Activated B cell treated with CpG ODN at 0.5 μM for 24 hours (primary cell): ENCODE measurements around the gene TEAD1. TPM values are rescaled to one million over a fixed set of nuclear protein-coding genes. Genes with fewer than 3 reads are reported as not detected.

Experiments
- ATAC-seq: fragments of 200-7000 bp; cut with Tn5 transposase; one replicate; pipeline ENCODE4 v1.10.0; 2021; ENCODE audit warnings: low read depth, mild to moderate bottlenecking, moderate library complexity
- CTCF ChIA-PET: fragments of 350-600 bp; sonication (Branson Sonifier 250); formaldehyde crosslinking; loops from one replicate; lab custom pipeline; 2021; ENCODE audit warnings: antibody characterized with exemption; lab: Charles Lee
- POLR2A ChIA-PET: fragments of 350-600 bp; sonication (Branson Sonifier 250); formaldehyde crosslinking; loops from one replicate; lab custom pipeline; 2021; ENCODE audit warnings: antibody characterized with exemption; lab: Charles Lee
- DNase-seq: peaks from one replicate; pipeline ENCODE4 v3.0.0; 2022
- H3K27ac Mint-ChIP-seq: one replicate; pipeline ENCODE4 v1.8.0; 2020; ENCODE audit warnings: mixed read lengths
- H3K27me3 Mint-ChIP-seq: one replicate; pipeline ENCODE4 v1.8.0; 2021; ENCODE audit warnings: mixed read lengths
- H3K36me3 Mint-ChIP-seq: one replicate; pipeline ENCODE4 v1.8.0; 2021; ENCODE audit warnings: low read depth, mixed read lengths
- H3K4me1 Mint-ChIP-seq: one replicate; pipeline ENCODE4 v1.8.0; 2021; ENCODE audit warnings: mixed read lengths
- H3K4me3 Mint-ChIP-seq: one replicate; pipeline ENCODE4 v1.8.0; 2020; ENCODE audit warnings: mild to moderate bottlenecking, mixed read lengths
- H3K9me3 Mint-ChIP-seq: one replicate; pipeline ENCODE4 v1.8.0; 2020; ENCODE audit warnings: mixed read lengths
- CTCF ChIP-seq: fragments of 200-600 bp; IDR thresholded peaks from one replicate; pipeline ENCODE4 v1.8.0; 2022; ENCODE audit warnings: antibody characterized with exemption, mild to moderate bottlenecking
- intact Hi-C: fragments of 100-400 bp; cut with micrococcal nuclease; formaldehyde crosslinking; loops from one replicate; pipeline ENCODE4 v1.15.1; 2024
- total RNA-seq: library from RNA; stranded (reverse); gene quantifications from 2 replicates; pipeline ENCODE4 v1.2.3, GENCODE V29; 2022

TEAD1 gene
- total RNA-seq, 1 donor from 2014 or later = 0.07 TPM

GRCh38 chr11:12853325-12853651, 179.1 kb downstream of the TEAD1 start:
- no peak for TF ChIP-seq CTCF
- ATAC-seq = no peak
- Mint-ChIP-seq H3K36me3 (no peaks in the 10 kb centered on the region), H3K4me1 (no peaks in the 10 kb centered on the region), H3K27ac (no peak overlapping the region), H3K4me3 (no peak overlapping the region), H3K9me3 (no peaks in the 10 kb centered on the region), H3K27me3 (peaks cover 8% of the 10 kb centered on the region)
- intact Hi-C loops = no loop called here
- POLR2A ChIA-PET = no interaction called here
- DNase-seq = no peak
- CTCF ChIA-PET = no interaction called here

- ATAC-seq = no peak
- POLR2A ChIA-PET = no interaction called here
Measured at GRCh38 chr11:12853652-12854296, 179.6 kb downstream of the TEAD1 start.

GRCh38 chr11:12854297-12854661, 180.1 kb downstream of the TEAD1 start:
- Mint-ChIP-seq H3K4me3 (no peak overlapping the region), H3K27ac (no peak overlapping the region), H3K36me3 (no peaks in the 10 kb centered on the region), H3K4me1 (no peaks in the 10 kb centered on the region), H3K27me3 (peaks cover 8% of the 10 kb centered on the region), H3K9me3 (no peaks in the 10 kb centered on the region)
- intact Hi-C loops = no loop called here
- TF ChIP-seq CTCF = no peak
- POLR2A ChIA-PET = no interaction called here
- ATAC-seq (no peak), DNase-seq (no peak)
- CTCF ChIA-PET = no interaction called here

More at GRCh38 chr11:12853652-12854296, 179.6 kb downstream of the TEAD1 start:
- intact Hi-C loops = no loop called here
- CTCF ChIA-PET = no interaction called here
- H3K27me3 Mint-ChIP-seq = peaks cover 8% of the 10 kb centered on the region
- no peak overlapping the region for H3K27ac Mint-ChIP-seq
- H3K9me3 Mint-ChIP-seq = no peaks in the 10 kb centered on the region
- no peaks in the 10 kb centered on the region for H3K4me1 Mint-ChIP-seq
- TF ChIP-seq CTCF = no peak
- H3K4me3 Mint-ChIP-seq = no peak overlapping the region
- DNase-seq = no peak
- no peaks in the 10 kb centered on the region for H3K36me3 Mint-ChIP-seq

GRCh38 chr11:12854829-12855228, 180.6 kb downstream of the TEAD1 start:
- no peaks in the 10 kb centered on the region for H3K36me3 Mint-ChIP-seq
- no peak overlapping the region for H3K27ac Mint-ChIP-seq
- H3K27me3 Mint-ChIP-seq = peaks cover 8% of the 10 kb centered on the region
- ChIA-PET CTCF (no interaction called here), POLR2A (no interaction called here)
- no peaks in the 10 kb centered on the region for H3K4me1 Mint-ChIP-seq
- no peaks in the 10 kb centered on the region for H3K9me3 Mint-ChIP-seq
- DNase-seq = no peak
- TF ChIP-seq CTCF = no peak
- intact Hi-C loops = no loop called here
- ATAC-seq = no peak
- no peak overlapping the region for H3K4me3 Mint-ChIP-seq

- TF ChIP-seq CTCF = no peak
- Mint-ChIP-seq H3K27ac (no peak overlapping the region), H3K4me1 (no peaks in the 10 kb centered on the region), H3K9me3 (no peaks in the 10 kb centered on the region), H3K36me3 (no peaks in the 10 kb centered on the region), H3K27me3 (peaks cover 6% of the 10 kb centered on the region), H3K4me3 (no peak overlapping the region)
- ChIA-PET CTCF (no interaction called here), POLR2A (no interaction called here)
- DNase-seq (no peak), ATAC-seq (no peak)
- intact Hi-C loops = no loop called here
Measured at GRCh38 chr11:12856338-12856737, 182.1 kb downstream of the TEAD1 start.
